ENCODE measurements around the gene MED9. TPM values are rescaled to one million over a fixed set of nuclear protein-coding genes. Genes with fewer than 3 reads are reported as not detected.
A peak's percentile ranks its signal among the peaks of the same experiment; 100 is the strongest.

MED9 gene
- total RNA-seq, 6 donors from 2014 or later = 8.5 to 31.4 (median 13.9) TPM

DNA sequence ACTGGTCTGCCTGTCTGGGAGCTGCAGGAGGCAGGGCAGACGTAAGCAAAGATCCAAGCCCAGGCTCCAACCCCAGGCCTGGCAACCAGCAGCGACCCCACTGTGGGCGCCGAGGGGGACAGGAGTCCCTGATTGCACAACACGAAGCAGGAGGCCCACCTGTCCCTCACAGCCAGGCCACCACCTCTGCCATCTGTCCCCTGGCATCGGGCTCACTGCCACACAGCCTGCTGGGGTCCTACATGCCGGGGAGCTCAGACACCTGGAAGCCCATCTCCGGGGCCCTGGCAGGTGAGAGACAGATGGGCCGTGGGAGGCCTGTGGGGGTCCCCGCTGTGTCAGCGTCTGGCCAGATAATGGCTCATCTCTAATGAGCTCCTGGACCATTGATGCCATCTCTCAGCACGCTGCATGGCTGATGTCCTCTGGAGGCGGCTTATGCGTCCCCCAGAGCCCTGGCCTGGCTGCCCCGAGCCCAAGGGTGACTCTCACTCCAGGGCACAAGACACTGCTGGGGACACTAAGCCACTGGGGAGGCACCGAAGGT lies 30.7 kb downstream of the MED9 start:
- no peak for TF ChIP-seq POLR2AphosphoS5 (IDR thresholded peaks at IDR 0.05)
- TF ChIP-seq POLR2A (IDR thresholded peaks at IDR 0.05) = no peak
- no peak for TF ChIP-seq EP300 (IDR thresholded peaks at IDR 0.05)
- WGBS, 2 donors = 93 to 97% methylated on average over 5 to 16 of the region's 16 CpGs
- peak overlapping the region; percentile 73 to 89 (median 80) for H3K27ac ChIP-seq
- H3K4me1 ChIP-seq = peaks cover 4 to 10% (median 7%) of the 10 kb centered on the region in 4 donors
- H3K36me3 ChIP-seq = no peaks in the 10 kb centered on the region
- DNase-seq (no peak), ATAC-seq (ENCODE audit: low FRiP score in 2 of 2) (no peak)
- H3K27me3 ChIP-seq = no peaks in the 10 kb centered on the region
- no peak overlapping the region for H3K4me3 ChIP-seq
- H3K9me3 ChIP-seq = no peaks in the 10 kb centered on the region

DNA sequence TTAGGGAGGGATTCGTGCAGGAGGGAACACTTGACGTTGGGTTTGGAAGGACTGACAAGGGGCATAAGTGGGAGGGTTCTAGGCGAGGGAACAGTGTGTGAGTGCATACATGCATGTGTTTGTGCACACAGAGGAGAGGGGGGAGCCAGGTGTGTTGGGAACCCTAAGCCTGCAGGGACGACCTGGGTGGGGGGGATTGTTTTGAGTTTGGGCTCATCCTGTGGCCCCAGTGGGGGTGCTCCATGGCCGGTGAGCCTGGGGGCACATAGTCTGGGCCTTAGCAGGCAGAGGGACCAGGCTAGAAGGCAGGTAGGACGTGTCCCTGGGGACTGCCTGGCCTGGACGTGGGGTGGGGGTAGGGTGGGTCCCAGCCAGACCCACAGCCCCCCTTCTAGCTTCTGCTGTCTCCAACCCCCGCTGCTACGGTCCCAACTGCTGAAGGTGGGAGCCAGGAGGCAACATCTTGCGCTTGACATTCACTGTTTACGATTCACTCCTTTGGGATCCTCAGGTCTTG lies 31.3 kb downstream of the MED9 start:
- no peaks in the 10 kb centered on the region for H3K36me3 ChIP-seq
- DNase-seq (no peak), ATAC-seq (ENCODE audit: low FRiP score in 2 of 2) (no peak)
- TF ChIP-seq POLR2A (IDR thresholded peaks at IDR 0.05) = no peak
- TF ChIP-seq, protein P1, sequence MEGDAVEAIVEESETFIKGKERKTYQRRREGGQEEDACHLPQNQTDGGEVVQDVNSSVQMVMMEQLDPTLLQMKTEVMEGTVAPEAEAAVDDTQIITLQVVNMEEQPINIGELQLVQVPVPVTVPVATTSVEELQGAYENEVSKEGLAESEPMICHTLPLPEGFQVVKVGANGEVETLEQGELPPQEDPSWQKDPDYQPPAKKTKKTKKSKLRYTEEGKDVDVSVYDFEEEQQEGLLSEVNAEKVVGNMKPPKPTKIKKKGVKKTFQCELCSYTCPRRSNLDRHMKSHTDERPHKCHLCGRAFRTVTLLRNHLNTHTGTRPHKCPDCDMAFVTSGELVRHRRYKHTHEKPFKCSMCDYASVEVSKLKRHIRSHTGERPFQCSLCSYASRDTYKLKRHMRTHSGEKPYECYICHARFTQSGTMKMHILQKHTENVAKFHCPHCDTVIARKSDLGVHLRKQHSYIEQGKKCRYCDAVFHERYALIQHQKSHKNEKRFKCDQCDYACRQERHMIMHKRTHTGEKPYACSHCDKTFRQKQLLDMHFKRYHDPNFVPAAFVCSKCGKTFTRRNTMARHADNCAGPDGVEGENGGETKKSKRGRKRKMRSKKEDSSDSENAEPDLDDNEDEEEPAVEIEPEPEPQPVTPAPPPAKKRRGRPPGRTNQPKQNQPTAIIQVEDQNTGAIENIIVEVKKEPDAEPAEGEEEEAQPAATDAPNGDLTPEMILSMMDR (IDR thresholded peaks at IDR 0.05) = no peak
- TF ChIP-seq POLR2AphosphoS5 (IDR thresholded peaks at IDR 0.05) = no peak
- H3K4me3 ChIP-seq = no peak overlapping the region
- peaks cover 4 to 10% (median 7%) of the 10 kb centered on the region in 4 donors for H3K4me1 ChIP-seq
- no peak overlapping the region for H3K27ac ChIP-seq
- no peaks in the 10 kb centered on the region for H3K27me3 ChIP-seq
- no peaks in the 10 kb centered on the region for H3K9me3 ChIP-seq
- WGBS, 2 donors = 89 to 93% methylated on average over 7 to 11 of the region's 11 CpGs

DNA sequence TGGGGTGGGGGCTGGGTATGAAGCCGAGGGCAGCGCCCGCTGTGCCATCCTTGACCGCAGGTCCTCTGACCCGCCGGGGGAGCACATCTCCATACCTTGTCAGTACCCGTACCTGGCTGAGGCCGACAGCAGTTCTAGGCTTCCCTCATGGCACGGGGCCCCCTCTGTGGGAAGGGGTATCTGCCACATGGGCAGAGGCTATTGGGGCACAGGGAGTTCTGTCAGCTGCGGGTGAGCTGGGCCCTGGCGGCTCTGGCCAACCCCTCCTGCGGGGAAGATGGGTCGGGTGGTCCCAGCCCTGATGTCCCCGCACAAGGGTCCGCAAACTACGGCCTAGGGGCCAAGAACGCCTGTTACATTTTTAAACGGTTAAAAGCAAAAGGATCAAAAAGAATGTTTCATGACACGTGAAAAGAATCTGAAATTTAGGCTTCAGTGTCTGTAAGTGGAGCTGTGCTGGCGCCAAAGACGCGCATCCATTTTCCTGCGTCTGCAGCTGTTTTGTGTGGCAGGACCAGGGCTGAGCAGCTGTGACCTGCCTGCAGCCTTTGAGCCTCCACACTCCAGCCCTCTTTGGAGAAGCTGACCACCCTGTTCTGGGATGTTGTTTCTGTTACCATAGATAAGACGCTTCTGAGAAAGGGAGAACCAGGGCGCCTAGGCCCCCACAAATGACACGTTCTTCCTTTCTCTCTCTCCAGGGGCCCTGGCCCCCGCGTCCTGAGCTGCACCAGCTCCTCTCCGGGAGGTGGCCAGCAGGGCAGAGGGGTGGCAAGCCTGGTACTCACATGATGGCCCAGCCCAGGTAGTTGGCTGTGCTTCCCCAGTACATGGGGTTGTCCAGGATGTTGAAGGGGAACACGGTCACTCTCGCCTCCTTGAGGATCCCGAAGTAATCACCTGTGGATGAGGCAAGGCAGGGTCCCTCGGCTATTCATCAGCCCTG lies 32.1 kb downstream of the MED9 start:
- DNase-seq = no peak

DNA sequence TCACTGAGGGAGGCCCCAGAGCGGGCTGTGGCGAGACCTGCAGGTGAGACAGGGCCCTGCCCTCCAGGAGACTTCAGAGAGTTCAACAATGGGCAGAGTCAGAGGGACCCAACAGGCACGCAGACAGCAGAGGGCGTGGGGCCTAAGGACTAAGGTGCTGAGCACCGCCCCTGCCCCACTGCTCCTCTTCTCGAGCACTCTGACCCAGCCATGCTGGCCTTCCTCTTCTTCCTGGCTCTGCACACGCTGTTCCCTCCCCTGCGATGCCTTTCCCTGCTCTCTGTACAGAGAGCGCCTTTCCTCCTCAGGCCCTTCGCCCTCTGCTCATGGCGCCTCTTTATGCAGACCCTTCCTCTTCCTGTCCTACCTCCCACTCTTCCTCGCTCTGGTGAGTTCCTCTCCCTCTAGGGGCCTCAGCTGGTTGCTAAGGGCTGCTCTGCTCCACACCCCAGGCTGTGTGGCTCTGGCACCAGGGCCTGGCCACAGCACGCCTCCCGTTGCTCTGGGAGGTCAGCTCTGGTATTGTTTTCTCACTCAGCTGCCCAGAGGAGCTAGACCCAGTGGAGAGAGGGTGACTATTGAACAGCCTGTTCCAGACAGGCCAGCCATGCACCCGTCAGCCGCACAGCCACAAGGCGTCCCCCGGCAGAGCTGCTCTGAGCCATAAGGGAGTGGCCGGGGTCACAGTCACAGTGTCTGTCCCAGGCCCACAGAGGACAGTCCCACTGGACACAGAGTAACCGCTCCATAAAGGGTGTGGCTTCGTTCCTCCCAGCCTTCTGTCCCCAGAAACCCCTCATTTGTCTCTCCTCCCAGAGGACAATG lies 33.0 kb downstream of the MED9 start:
- TF ChIP-seq EP300 (IDR thresholded peaks at IDR 0.05) = no peak
- TF ChIP-seq, protein P1 (IDR thresholded peaks at IDR 0.05) = no peak
- TF ChIP-seq POLR2A (IDR thresholded peaks at IDR 0.05) = no peak
- TF ChIP-seq POLR2AphosphoS5 (IDR thresholded peaks at IDR 0.05) = no peak
- H3K4me1 ChIP-seq = peaks cover 4 to 10% (median 7%) of the 10 kb centered on the region in 4 donors
- H3K36me3 ChIP-seq = no peaks in the 10 kb centered on the region
- WGBS, 2 donors = 94 to 96% methylated on average over 10 to 19 of the region's 21 CpGs
- H3K27me3 ChIP-seq = no peaks in the 10 kb centered on the region
- no peak for DNase-seq
- no peak for ATAC-seq (ENCODE audit: low FRiP score in 2 of 2)
- no peak overlapping the region for H3K4me3 ChIP-seq
- H3K27ac ChIP-seq = no peak overlapping the region
- H3K9me3 ChIP-seq = no peaks in the 10 kb centered on the region

More for the DNA sequence above, 32.1 kb downstream of the MED9 start:
- H3K27ac ChIP-seq = no peak overlapping the region
- H3K4me3 ChIP-seq = no peak overlapping the region
- TF ChIP-seq EP300 (IDR thresholded peaks at IDR 0.05) (no peak), POLR2AphosphoS5 (IDR thresholded peaks at IDR 0.05) (no peak), POLR2A (IDR thresholded peaks at IDR 0.05) (no peak)
- TF ChIP-seq, protein P1 (IDR thresholded peaks at IDR 0.05) = no peak
- no peak for ATAC-seq (ENCODE audit: low FRiP score in 2 of 2)
- no peaks in the 10 kb centered on the region for H3K27me3 ChIP-seq
- 94 to 95% methylated on average over 24 to 33 of the region's 33 CpGs for WGBS, 2 donors
- no peaks in the 10 kb centered on the region for H3K9me3 ChIP-seq
- H3K36me3 ChIP-seq = no peaks in the 10 kb centered on the region
- peaks cover 4 to 10% (median 7%) of the 10 kb centered on the region in 4 donors for H3K4me1 ChIP-seq

Data from upper lobe of left lung (tissue), 6 donors.